Measurements from ENCODE around the gene KRT83.
"Not testable (repeated sequence)": the region's sequence is repeated elsewhere in the genome, so short reads cannot be mapped to it uniquely, and the experiment has no call there.

The KRT83 gene

GRCh38 chr12:52349196-52349595, 28.0 kb upstream of the KRT83 start:
- TF ChIP-seq CTCF (IDR thresholded peaks at IDR 0.05; ENCODE audit: control insufficient read depth, extremely low read depth, insufficient read depth): no peak
- no peak overlapping the region for H3K4me3 ChIP-seq (ENCODE audit: low read depth, low read length)
- DNase-seq (ENCODE audit: low read depth): no peak

DNA sequence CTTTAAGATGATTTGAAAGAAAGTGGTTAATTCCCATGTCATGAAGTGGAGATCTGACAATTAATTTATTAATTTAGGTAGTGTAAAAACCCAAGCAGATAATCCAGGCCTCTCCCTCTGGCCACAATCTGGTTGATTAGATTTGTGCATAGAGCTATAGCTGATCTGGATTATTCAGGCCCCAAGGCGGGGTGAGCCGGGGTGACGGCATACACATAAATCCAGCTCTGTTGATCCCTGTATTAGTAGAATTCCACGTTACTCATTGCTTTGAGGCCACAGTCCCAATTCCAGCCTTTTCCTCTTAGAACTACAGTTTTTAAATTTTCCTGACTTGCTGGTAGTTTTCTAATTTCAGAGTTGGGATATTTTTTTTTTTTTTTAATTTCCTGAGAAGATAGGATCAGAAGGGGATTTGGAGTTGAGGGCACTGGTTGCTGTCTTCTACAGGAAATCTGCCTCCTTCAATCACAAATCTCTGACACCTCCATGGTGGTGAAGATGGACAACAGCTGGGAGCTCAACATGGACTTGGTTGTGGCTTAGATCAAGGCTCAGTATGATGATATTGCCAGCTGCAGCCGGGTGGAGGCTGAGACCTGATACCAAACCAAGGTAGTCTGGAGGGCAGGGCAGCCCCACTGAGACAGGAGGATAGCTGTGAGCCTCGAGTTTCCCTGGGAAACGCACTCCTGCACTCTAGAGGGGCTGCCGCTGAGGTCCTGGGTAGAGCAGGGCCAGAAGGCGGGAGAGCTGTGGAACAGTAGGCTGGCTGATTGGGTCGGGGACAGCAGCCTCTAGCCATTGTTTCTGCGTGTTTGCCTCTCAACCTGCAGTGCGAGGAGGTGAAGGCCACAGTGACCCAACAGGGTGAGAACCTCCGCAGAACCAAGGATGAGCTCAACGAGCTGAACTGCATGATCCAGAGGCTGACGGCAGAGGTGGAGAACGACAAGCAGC, 26.6 kb upstream of the KRT83 start:
- DNase-seq (ENCODE audit: low read depth): no peak
- no peak for TF ChIP-seq CTCF (IDR thresholded peaks at IDR 0.05; ENCODE audit: control insufficient read depth, extremely low read depth, insufficient read depth)
- no peak overlapping the region for H3K4me3 ChIP-seq (ENCODE audit: low read depth, low read length)

DNA sequence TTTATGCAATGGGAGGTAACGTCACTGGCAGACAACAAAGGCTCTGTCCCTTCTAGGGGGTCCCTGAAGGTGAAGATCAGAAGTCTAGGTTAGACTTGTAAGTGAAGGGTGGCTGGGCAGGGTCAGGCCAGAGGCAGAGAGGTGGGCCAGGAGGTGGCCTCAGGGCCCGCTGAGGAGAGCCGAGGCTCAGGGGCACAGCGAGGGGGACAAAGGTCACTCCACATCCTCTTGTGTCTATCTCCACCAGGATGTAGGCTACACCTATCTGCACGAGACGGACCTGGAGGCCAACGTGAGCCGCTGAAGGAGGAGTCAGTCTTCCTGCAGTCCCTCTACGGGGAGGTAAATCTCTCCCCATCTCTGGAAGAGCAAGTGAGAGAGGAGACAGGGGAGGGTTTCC, 25.8 kb upstream of the KRT83 start:
- H3K4me3 ChIP-seq (ENCODE audit: low read depth, low read length): no peak overlapping the region
- no peak for TF ChIP-seq CTCF (IDR thresholded peaks at IDR 0.05; ENCODE audit: control insufficient read depth, extremely low read depth, insufficient read depth)
- DNase-seq (ENCODE audit: low read depth): no peak

DNA sequence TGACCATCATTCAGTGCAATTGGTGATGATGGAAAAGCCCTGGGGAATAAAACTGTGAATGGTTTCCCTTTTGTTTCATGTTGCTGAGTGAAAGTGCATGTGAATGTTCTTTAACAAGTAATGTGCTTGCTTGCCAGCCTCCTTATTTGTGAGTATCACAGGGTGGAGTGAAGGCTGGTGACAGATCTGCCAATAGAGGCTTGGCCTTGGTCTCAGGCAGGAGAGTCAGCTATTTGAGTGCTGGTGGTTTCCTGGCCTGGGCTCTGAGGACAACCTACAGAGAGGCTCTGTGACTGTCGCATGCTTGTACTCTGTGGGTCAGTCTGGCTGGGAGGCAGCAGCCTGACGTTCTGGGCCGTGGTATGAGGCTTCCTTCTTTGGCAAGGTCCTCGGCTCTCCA, 25.4 kb upstream of the KRT83 start:
- H3K4me3 ChIP-seq (ENCODE audit: low read depth, low read length): no peak overlapping the region
- no peak for DNase-seq (ENCODE audit: low read depth)
- no peak for TF ChIP-seq CTCF (IDR thresholded peaks at IDR 0.05; ENCODE audit: control insufficient read depth, extremely low read depth, insufficient read depth)

GRCh38 chr12:52345041-52345440, 23.8 kb upstream of the KRT83 start:
- not testable (repeated sequence) for H3K4me3 ChIP-seq (ENCODE audit: low read depth, low read length); DNase-seq (ENCODE audit: low read depth)

GRCh38 chr12:52344111-52344510, 22.9 kb upstream of the KRT83 start:
- DNase-seq (ENCODE audit: low read depth): no peak
- H3K4me3 ChIP-seq (ENCODE audit: low read depth, low read length): no peak overlapping the region
- TF ChIP-seq CTCF (IDR thresholded peaks at IDR 0.05; ENCODE audit: control insufficient read depth, extremely low read depth, insufficient read depth): no peak

GRCh38 chr12:52343550-52343949, 22.4 kb upstream of the KRT83 start:
- DNase-seq (ENCODE audit: low read depth): no peak
- H3K4me3 ChIP-seq (ENCODE audit: low read depth, low read length): no peak overlapping the region
- no peak for TF ChIP-seq CTCF (IDR thresholded peaks at IDR 0.05; ENCODE audit: control insufficient read depth, extremely low read depth, insufficient read depth)
